ENCODE data around the gene NPAS3. TPM values are rescaled to one million over a fixed set of nuclear protein-coding genes. Genes with fewer than 3 reads are reported as not detected.

Gene NPAS3
- total and polyA plus RNA-seq, 2 of the 8 experiments (the other 6 are each of a cell fraction or from before 2014, with no cell fraction given): 0.11 to 0.60 TPM

DNA sequence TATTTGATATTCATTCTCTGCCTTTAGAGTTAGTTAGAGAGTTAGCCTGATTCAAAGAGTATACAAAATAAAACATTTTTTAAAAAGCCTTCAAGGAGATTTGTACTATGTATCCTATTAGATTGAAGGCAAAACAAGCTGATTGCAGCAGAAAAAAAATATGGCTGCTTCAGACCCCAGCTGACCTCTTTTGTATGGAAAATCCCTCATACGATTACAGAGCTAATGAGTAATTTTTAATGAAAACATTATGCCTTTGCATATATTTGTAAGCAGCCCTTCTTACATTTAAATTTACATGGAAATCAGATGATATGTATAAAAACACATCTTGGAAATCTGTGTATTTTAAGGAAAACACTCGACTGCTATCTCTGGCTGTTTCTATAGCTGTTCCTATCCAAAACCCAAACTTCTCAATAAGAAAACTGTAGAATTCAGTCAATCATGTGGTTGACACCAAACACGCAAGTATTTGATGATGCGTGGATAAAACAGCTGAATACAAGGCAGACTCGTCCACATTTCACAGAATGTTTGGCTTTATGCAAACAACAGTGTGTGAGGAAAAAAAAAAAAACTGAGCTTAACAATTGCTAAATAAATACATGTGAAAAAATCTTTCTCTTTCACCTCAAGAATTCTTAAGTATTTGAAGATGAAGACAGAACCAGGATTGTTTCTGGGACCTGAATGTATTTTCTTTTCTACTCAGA lies 736.9 kb downstream of the NPAS3 start:
- no peaks in the 10 kb centered on the region for H3K23me2 ChIP-seq (ENCODE audit: low read depth, low read length)
- H4K8ac ChIP-seq (ENCODE audit: extremely low read depth, insufficient read depth, low read length): no peak overlapping the region
- H3K4me2 ChIP-seq (ENCODE audit: insufficient read depth in 1 of 2, low read depth in 2 of 2, low read length in 2 of 2): 0 out of 4 replicates have a peak overlapping the region, but pooled peaks of 1 of the 2 experiments have one; percentile 27
- no peaks in the 10 kb centered on the region for H3K79me2 ChIP-seq (ENCODE audit: control insufficient read depth in 1 of 2, insufficient read depth in 2 of 2, low read length in 2 of 2)
- no peak for FAIRE-seq
- no peak overlapping the region for H4K91ac ChIP-seq (replicated peaks; ENCODE audit: insufficient read length, low read length)
- H3K56ac ChIP-seq (replicated peaks; ENCODE audit: insufficient read length, low read depth, low read length): no peak overlapping the region
- no peaks in the 10 kb centered on the region for H3K4me1 ChIP-seq (replicated peaks in 1 of 4; ENCODE audit: control insufficient read depth in 3 of 4, insufficient read depth in 4 of 4, low read length in 3 of 4)
- H3K23ac ChIP-seq (ENCODE audit: insufficient read length): no peak overlapping the region
- DNase-seq (ENCODE audit: low read depth in 1 of 2, low spot score in 2 of 2): no peak
- H4K5ac ChIP-seq (ENCODE audit: insufficient read length, low read depth, low read length): no peak overlapping the region
- H3K4ac ChIP-seq (replicated peaks; ENCODE audit: insufficient read length, low read depth, low read length): no peak overlapping the region
- no peak overlapping the region for H3K4me3 ChIP-seq (ENCODE audit: extremely low read depth in 1 of 4, insufficient read depth in 2 of 4, low read depth in 3 of 4, low read length in 4 of 4)
- no peaks in the 10 kb centered on the region for H3K9me3 ChIP-seq (ENCODE audit: insufficient read depth in 2 of 2, low read depth in 1 of 2, low read length in 1 of 2)
- H3K36me3 ChIP-seq (ENCODE audit: control insufficient read depth in 2 of 4, insufficient read depth in 4 of 4, low read length in 3 of 4): no peaks in the 10 kb centered on the region
- no peak overlapping the region for H2BK20ac ChIP-seq (ENCODE audit: low read length)
- no peak overlapping the region for H2BK12ac ChIP-seq (ENCODE audit: low read depth, low read length)
- no peak overlapping the region for H3K14ac ChIP-seq (ENCODE audit: insufficient read length)
- no peak overlapping the region for H3K18ac ChIP-seq (ENCODE audit: extremely low read depth, low read length)
- POLR2A ChIA-PET (ENCODE audit: partially characterized antibody): interaction anchor here (1.4 kb wide), 1 partner anchor 11 kb away, joined by 3 read pairs; no protein-coding TSS in a partner anchor
- no peaks in the 10 kb centered on the region for H3K27me3 ChIP-seq (replicated peaks in 1 of 4; ENCODE audit: control insufficient read depth in 3 of 4, extremely low read depth in 1 of 4, insufficient read depth in 3 of 4, low read length in 3 of 4)
- 92% methylated on average over 5 of the region's 5 CpGs; no CpG with 5 or more reads in 1 of the 2 experiments for WGBS, 2 experiments (ENCODE audit: extremely low coverage in 1 of 2, insufficient coverage in 1 of 2, insufficient read length in 1 of 2, insufficient replicate concordance in 2 of 2, low coverage in 1 of 2, low lambda C conversion rate in 2 of 2, missing lambda C conversion rate in 1 of 2)
- H4K20me1 ChIP-seq (replicated peaks in 1 of 2; ENCODE audit: control insufficient read depth in 1 of 2, insufficient read depth in 2 of 2, low read length in 2 of 2): no peaks in the 10 kb centered on the region
- H2AFZ ChIP-seq (ENCODE audit: low read length): no peak overlapping the region
- H2AK5ac ChIP-seq (ENCODE audit: low read depth, low read length): no peak overlapping the region
- H2BK5ac ChIP-seq (ENCODE audit: low read depth, low read length): no peak overlapping the region
- TF ChIP-seq KDM1A (IDR thresholded peaks at IDR 0.05; ENCODE audit: borderline replicate concordance, low read length) (no peak), KDM5A (IDR thresholded peaks at IDR 0.05; ENCODE audit: low read length) (no peak), TCF12 (IDR thresholded peaks at IDR 0.05; ENCODE audit: low read depth, low read length) (no peak), FOSL1 (IDR thresholded peaks at IDR 0.05; ENCODE audit: insufficient read depth, low read depth, low read length) (no peak), GTF2F1 (IDR thresholded peaks at IDR 0.05; ENCODE audit: borderline replicate concordance, low read depth, low read length) (no peak), YY1 (IDR thresholded peaks at IDR 0.05; ENCODE audit: low read depth, low read length) (no peak)
- TF ChIP-seq, protein P1, sequence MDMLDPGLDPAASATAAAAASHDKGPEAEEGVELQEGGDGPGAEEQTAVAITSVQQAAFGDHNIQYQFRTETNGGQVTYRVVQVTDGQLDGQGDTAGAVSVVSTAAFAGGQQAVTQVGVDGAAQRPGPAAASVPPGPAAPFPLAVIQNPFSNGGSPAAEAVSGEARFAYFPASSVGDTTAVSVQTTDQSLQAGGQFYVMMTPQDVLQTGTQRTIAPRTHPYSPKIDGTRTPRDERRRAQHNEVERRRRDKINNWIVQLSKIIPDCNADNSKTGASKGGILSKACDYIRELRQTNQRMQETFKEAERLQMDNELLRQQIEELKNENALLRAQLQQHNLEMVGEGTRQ (IDR thresholded peaks at IDR 0.05; ENCODE audit: low read length): no peak
- no peak overlapping the region for H2BK120ac ChIP-seq (replicated peaks; ENCODE audit: low read depth, low read length)
- H3K79me1 ChIP-seq (ENCODE audit: low read depth, low read length): no peaks in the 10 kb centered on the region
- H3K9ac ChIP-seq (replicated peaks in 1 of 4; ENCODE audit: extremely low read depth in 1 of 4, low read depth in 3 of 4, low read length in 3 of 4): no peak overlapping the region
- no peak overlapping the region for H3K27ac ChIP-seq (ENCODE audit: low read depth, low read length)
- no peak overlapping the region for H2BK15ac ChIP-seq (ENCODE audit: low read length)
- CTCF ChIA-PET (ENCODE audit: partially characterized antibody): interaction anchor here (0.6 to 2.6 kb wide), 42 partner anchors 8 to 516 kb away, joined by 3 to 21 read pairs (median 4); no protein-coding TSS in a partner anchor

All from H1 (cell line).